HepG2 (cell line): Measurements from ENCODE around the gene MAPK4. TPM values are rescaled to one million over a fixed set of nuclear protein-coding genes. Genes with fewer than 3 reads are reported as not detected.

Experiments
- ATAC-seq: fragments of 200-7000 bp; cut with Tn5 transposase; 3 replicates; pipeline ENCODE4 v1.9.1; 2020; ENCODE audit warnings: mild to moderate bottlenecking, moderate library complexity
- BruUV-seq: library from RNA; stranded (reverse); fragments of 400-500 nt; replicated peaks from 2 replicates; lab custom pipeline; 2021; lab: Mats Ljungman, UMichigan
- CTCF ChIA-PET: fragments of 300-600 bp; formaldehyde crosslinking; extraction: SDS; loops from one replicate; lab custom pipeline; 2021; ENCODE audit warnings: low total read pairs, inconsistent platforms, low intra/inter-chr PET ratio; lab: Yijun Ruan, JAX
- POLR2A ChIA-PET: fragments of 350-600 bp; sonication (Branson Sonifier 250); formaldehyde crosslinking; loops from one replicate; lab custom pipeline; 2020; ENCODE audit warnings: antibody characterized with exemption, inconsistent platforms; lab: Yijun Ruan, JAX
- DNase-seq: peaks from one replicate; pipeline ENCODE4 v3.0.0-alpha.2; 2015; ENCODE audit warnings: low spot score
- FAIRE-seq: peaks from 3 replicates; lab custom pipeline; 2011; peaks lifted over from hg19 to GRCh38; lab: Jason Lieb, UNC
- H2AFZ ChIP-seq: one replicate; pipeline ENCODE4 v1.6.1; 2011; ENCODE audit warnings: low read length, inconsistent platforms
- H3K27ac ChIP-seq: fragments of 300-600 bp; 3 replicates; pipeline ENCODE4 v1.8.0; 2011; ENCODE audit warnings: mixed run types, mild to moderate bottlenecking, mixed read lengths, low read length, inconsistent platforms; ENCODE audit not compliant: insufficient read depth; ENCODE audit errors: extremely low read length
- H3K27me3 ChIP-seq, 2 experiments: fragments of 200-600 bp in 1 of 2; 2 replicates in 1 of 2; 3 replicates in 1 of 2; pipeline versions ENCODE4 v1.6.0 to v1.8.0; 2011; ENCODE audit warnings: low read length in 2 of 2, mild to moderate bottlenecking in 2 of 2, moderate library complexity in 2 of 2, inconsistent platforms in 1 of 2; ENCODE audit not compliant: insufficient read depth in 2 of 2, control insufficient read depth in 1 of 2
- H3K36me3 ChIP-seq, 2 experiments: fragments of 200-600 bp in 1 of 2; replicated peaks in 1 of 2; 2 replicates in 1 of 2; 3 replicates in 1 of 2; pipeline versions ENCODE4 v1.5.1 to v1.8.0; 2011; ENCODE audit warnings: low read length in 2 of 2, inconsistent platforms in 1 of 2; ENCODE audit not compliant: insufficient read depth in 2 of 2, control insufficient read depth in 1 of 2
- H3K4me1 ChIP-seq: 2 replicates; pipeline ENCODE4 v1.5.1; 2012; ENCODE audit warnings: low read length, inconsistent platforms; ENCODE audit not compliant: insufficient read depth
- H3K4me2 ChIP-seq: 2 replicates; pipeline ENCODE4 v1.6.0; 2011; ENCODE audit warnings: low read depth, low read length, inconsistent platforms
- H3K4me3 ChIP-seq, 3 experiments: fragments of 200-600 bp in 1 of 3; sonication (generic), shearing (Covaris generic) in 1 of 3; replicated peaks in 1 of 3; 2 replicates each; pipeline ENCODE4 v1.5.1; 2011 to 2016; ENCODE audit warnings: low read length in 3 of 3, inconsistent platforms in 2 of 3, low read depth in 2 of 3, mild to moderate bottlenecking in 2 of 3, control low read depth in 1 of 3, mixed read lengths in 1 of 3; ENCODE audit not compliant: insufficient read depth in 1 of 3
- H3K79me2 ChIP-seq: one replicate; pipeline ENCODE4 v1.6.1; 2011; ENCODE audit warnings: low read length, inconsistent platforms; ENCODE audit not compliant: insufficient read depth
- H3K9ac ChIP-seq: 2 replicates; pipeline ENCODE4 v1.6.0; 2011; ENCODE audit warnings: mild to moderate bottlenecking, low read depth, low read length, inconsistent platforms; ENCODE audit not compliant: insufficient read depth
- H3K9me3 ChIP-seq: 2 replicates; pipeline ENCODE4 v1.5.1; 2012; ENCODE audit warnings: mild to moderate bottlenecking, low read length
- H4K20me1 ChIP-seq: 2 replicates; pipeline ENCODE4 v1.6.0; 2011; ENCODE audit warnings: inconsistent platforms, mild to moderate bottlenecking, low read length, moderate library complexity; ENCODE audit not compliant: insufficient read depth
- BORCS8-MEF2B ChIP-seq: sonication (generic); formaldehyde crosslinking; IDR thresholded peaks from 2 replicates; pipeline ENCODE4 v1.8.0; 2022; ENCODE audit warnings: mild to moderate bottlenecking, missing genetic modification reagents
- DPF2 ChIP-seq: sonication (generic); formaldehyde crosslinking; IDR thresholded peaks from 2 replicates; pipeline ENCODE4 v1.4.0; 2020; ENCODE audit warnings: mild to moderate bottlenecking, low read depth, missing genetic modification reagents, borderline replicate concordance
- IKZF5 ChIP-seq: IDR thresholded peaks from 2 replicates; pipeline ENCODE4 v1.6.1; 2018; ENCODE audit warnings: missing genetic modification reagents, mild to moderate bottlenecking, missing compliant biosample characterization
- MAFF ChIP-seq: IDR thresholded peaks from 2 replicates; pipeline ENCODE4 v1.6.1; 2011; ENCODE audit warnings: low read depth, low read length, improper control_type of control experiment
- MTA1 ChIP-seq: sonication (generic); formaldehyde crosslinking; IDR thresholded peaks from 2 replicates; pipeline ENCODE4 v1.4.0; 2020; ENCODE audit warnings: missing genetic modification reagents, mild to moderate bottlenecking, borderline replicate concordance
- MTA3 ChIP-seq: sonication (generic); formaldehyde crosslinking; IDR thresholded peaks from 2 replicates; pipeline ENCODE4 v1.4.0; 2020; ENCODE audit warnings: missing genetic modification reagents
- TCF12 ChIP-seq, 2 experiments: fragments of 450-650 bp in 1 of 2; sonication (generic) in 1 of 2; formaldehyde crosslinking in 1 of 2; IDR thresholded peaks; 2 replicates each; pipeline versions ENCODE4 v1.6.1 to v1.8.0; 2017 to 2022; ENCODE audit warnings: antibody characterized with exemption in 1 of 2, mild to moderate bottlenecking in 1 of 2, missing genetic modification reagents in 1 of 2, moderate library complexity in 1 of 2
- TCF7 ChIP-seq: sonication (generic); IDR thresholded peaks from 2 replicates; pipeline ENCODE4 v1.6.1; 2016; ENCODE audit warnings: antibody characterized with exemption, low read depth
- ZEB1 ChIP-seq: IDR thresholded peaks from 2 replicates; pipeline ENCODE4 v1.6.1; 2012; ENCODE audit warnings: mild to moderate bottlenecking, low read depth, inconsistent platforms; ENCODE audit not compliant: insufficient replicate concordance
- ZNF275 ChIP-seq: sonication (generic); formaldehyde crosslinking; IDR thresholded peaks from 2 replicates; pipeline ENCODE4 v1.8.0; 2022; ENCODE audit warnings: missing genetic modification reagents, mild to moderate bottlenecking, inconsistent platforms, borderline replicate concordance
- ZNF580 ChIP-seq: IDR thresholded peaks from 2 replicates; pipeline ENCODE4 v1.6.1; 2016; ENCODE audit warnings: low read depth, borderline replicate concordance
- ZNF790 ChIP-seq: sonication (generic); formaldehyde crosslinking; IDR thresholded peaks from 2 replicates; pipeline ENCODE4 v1.8.0; 2022; ENCODE audit warnings: missing genetic modification reagents, mild to moderate bottlenecking, borderline replicate concordance
- WGBS: methylation state at CpG from one replicate; pipeline ENCODE4 v1.1.6; 2017; ENCODE audit warnings: low lambda C conversion rate; 5-methylcytosine and 5-hydroxymethylcytosine counted together
- in situ Hi-C: cut with HindIII; loops from 2 replicates; pipeline ENCODE4 v1.10.0; 2017; ENCODE audit warnings: low pct_unique_long_range_greater_than_20kb; ENCODE audit not compliant: extremely low pct_ligation_motif_present
- intact Hi-C: fragments of 100-400 bp; cut with micrococcal nuclease; formaldehyde crosslinking; loops from one replicate; pipeline ENCODE4 v1.10.0; 2022; ENCODE audit not compliant: unreplicated experiment
- polyA plus RNA-seq, 8 experiments: library from polyadenylated mRNA; depleted of rRNA in 3 of 8; stranded (reverse) in 7 of 8; unstranded in 1 of 8; fragments of >200 nt; fragmentation: Illumina TruSeq in 4 of 8; extraction: Trizol in 4 of 8; gene quantifications; 2 replicates each; pipeline versions ENCODE4 v1.2.1 to v1.2.3, GENCODE V29; 2011 to 2016; ENCODE audit warnings: low read depth in 4 of 8, missing spikeins in 1 of 8, mixed read lengths in 1 of 8; ENCODE audit not compliant: insufficient read depth in 1 of 8
- total RNA-seq, 5 experiments: library from RNA; depleted of rRNA; stranded (reverse); fragments of >200 nt; fragmentation: Illumina TruSeq; extraction: Trizol; gene quantifications; 2 replicates each; pipeline ENCODE4 v1.2.3, GENCODE V29; 2016; ENCODE audit warnings: low read depth in 1 of 5

Gene MAPK4
- total and polyA plus RNA-seq, 2 of the 13 experiments (the other 11 are each of a cell fraction or from before 2014, with no cell fraction given), result not detected

GRCh38 chr18:50666536-50666935 lies 106.6 kb downstream of the MAPK4 start:
- POLR2A ChIA-PET, result no interaction called here
- 7% methylated on average over 4 of the region's 4 CpGs for WGBS
- CTCF ChIA-PET, result no interaction called here

GRCh38 chr18:50671376-50671775 lies 111.5 kb downstream of the MAPK4 start:
- H3K9ac ChIP-seq, result no peak overlapping the region
- WGBS, result 33% methylated on average over 3 of the region's 3 CpGs
- H3K79me2 ChIP-seq, result no peaks in the 10 kb centered on the region
- FAIRE-seq (no peak), DNase-seq (no peak), ATAC-seq (no peak)
- no peak overlapping the region for H3K4me2 ChIP-seq
- CTCF ChIA-PET, result no interaction called here
- H3K27ac ChIP-seq, result no peak overlapping the region
- TF ChIP-seq ZNF580 (CRISPR knock-in tag), result no peak
- no peak for TF ChIP-seq DPF2
- no peak for TF ChIP-seq MAFF
- TF ChIP-seq MTA3 (CRISPR knock-in tag), result no peak
- TF ChIP-seq BORCS8-MEF2B (CRISPR knock-in tag), result no peak
- no peak for TF ChIP-seq ZNF275 (CRISPR knock-in tag)
- TF ChIP-seq IKZF5 (CRISPR knock-in tag), result no peak
- no peak for TF ChIP-seq ZNF790 (CRISPR knock-in tag)
- BruUV-seq, result no TSS peak
- no peak overlapping the region for H2AFZ ChIP-seq
- no peaks in the 10 kb centered on the region; a peak in 1 of 5 replicates for H3K27me3 ChIP-seq
- POLR2A ChIA-PET, result no interaction called here
- no peaks in the 10 kb centered on the region for H3K4me1 ChIP-seq
- in situ Hi-C loops, result no loop called here
- H3K4me3 ChIP-seq, result no peak overlapping the region
- intact Hi-C loops, result no loop called here
- no peaks in the 10 kb centered on the region for H4K20me1 ChIP-seq
- H3K9me3 ChIP-seq, result no peaks in the 10 kb centered on the region
- no peaks in the 10 kb centered on the region for H3K36me3 ChIP-seq

More at GRCh38 chr18:50666536-50666935, 106.6 kb downstream of the MAPK4 start:
- no peaks in the 10 kb centered on the region for H3K4me1 ChIP-seq
- in situ Hi-C loops (no loop called here), intact Hi-C loops (no loop called here)
- ATAC-seq (no peak), DNase-seq (no peak), FAIRE-seq (no peak)
- no peaks in the 10 kb centered on the region for H4K20me1 ChIP-seq
- no peak overlapping the region for H3K27ac ChIP-seq
- H3K4me2 ChIP-seq, result no peak overlapping the region
- no peaks in the 10 kb centered on the region for H3K79me2 ChIP-seq
- H2AFZ ChIP-seq, result no peak overlapping the region
- no TSS peak for BruUV-seq
- H3K4me3 ChIP-seq, result no peak overlapping the region
- H3K27me3 ChIP-seq, result no peaks in the 10 kb centered on the region
- TF ChIP-seq TCF7 (no peak), TCF12 (IDR thresholded peaks at IDR 0.05) (no peak), TCF12 (CRISPR knock-in tag; IDR thresholded peaks at IDR 0.05) (no peak), ZEB1 (no peak), MTA1 (no peak)
- H3K9ac ChIP-seq, result no peak overlapping the region
- H3K36me3 ChIP-seq, result no peaks in the 10 kb centered on the region
- peaks cover 7% of the 10 kb centered on the region for H3K9me3 ChIP-seq
